NT2/D1 (cell line): Measurements from ENCODE around the gene SORCS1.

Experiments
- DNase-seq: peaks from one replicate; pipeline ENCODE4 v3.0.0-alpha.2; 2011; ENCODE audit warnings: low read depth, low spot score
- H3K27me3 ChIP-seq: 2 replicates; pipeline ENCODE4 v1.6.0; 2011; ENCODE audit warnings: mild to moderate bottlenecking; ENCODE audit not compliant: insufficient read length, insufficient read depth
- H3K36me3 ChIP-seq: 2 replicates; pipeline ENCODE4 v1.6.1; 2011; ENCODE audit warnings: mild to moderate bottlenecking, low read length, mixed read lengths; ENCODE audit not compliant: insufficient read depth, insufficient read length
- H3K4me1 ChIP-seq: 2 replicates; pipeline ENCODE4 v1.5.1; 2011; ENCODE audit not compliant: insufficient read depth, insufficient read length
- H3K4me3 ChIP-seq: 2 replicates; pipeline ENCODE4 v1.5.1; 2011; ENCODE audit warnings: low read depth; ENCODE audit not compliant: insufficient read length
- H3K9ac ChIP-seq: 2 replicates; pipeline ENCODE4 v1.6.0; 2011; ENCODE audit warnings: low read depth; ENCODE audit not compliant: insufficient read length
- H3K9me3 ChIP-seq: 2 replicates; pipeline ENCODE4 v1.5.1; 2011; ENCODE audit warnings: mild to moderate bottlenecking, low read length; ENCODE audit not compliant: insufficient read depth
- SUZ12 ChIP-seq: IDR thresholded peaks from 2 replicates; pipeline ENCODE4 v1.6.1; 2011; ENCODE audit not compliant: insufficient read length, insufficient read depth; ENCODE audit errors: extremely low read depth
- YY1 ChIP-seq: IDR thresholded peaks from 2 replicates; pipeline ENCODE4 v1.6.1; 2011; ENCODE audit not compliant: insufficient read length, insufficient read depth
- ZNF274 ChIP-seq: IDR thresholded peaks from 2 replicates; pipeline ENCODE4 v1.6.1; 2011; ENCODE audit warnings: mild to moderate bottlenecking, low read depth, low read length

SORCS1 gene

DNA sequence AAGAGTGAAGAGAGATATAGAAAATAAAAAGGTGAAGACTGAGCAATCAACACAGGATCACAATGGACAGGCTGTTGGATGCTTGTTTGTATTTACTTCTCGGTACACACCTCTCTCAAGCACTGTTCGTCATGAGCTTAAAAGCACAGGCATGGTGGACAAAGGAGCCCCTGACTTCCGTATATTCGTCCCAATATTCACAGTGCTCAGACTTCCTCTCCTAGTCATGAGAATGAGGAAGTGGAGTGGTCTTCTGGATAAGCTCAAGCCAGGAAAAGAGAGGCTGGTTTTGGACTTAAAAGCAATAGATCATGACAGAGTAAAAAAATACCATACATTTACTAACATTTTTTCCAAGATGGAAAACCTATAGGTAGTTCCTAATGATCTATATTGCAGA is 172.5 kb downstream of the SORCS1 start:
- DNase-seq = no peak
- H3K9me3 ChIP-seq = no peaks in the 10 kb centered on the region
- H3K9ac ChIP-seq = no peak overlapping the region
- H3K4me1 ChIP-seq = no peaks in the 10 kb centered on the region
- no peaks in the 10 kb centered on the region for H3K36me3 ChIP-seq
- no peak overlapping the region for H3K4me3 ChIP-seq
- TF ChIP-seq SUZ12 (no peak), YY1 (no peak), ZNF274 (no peak)
- H3K27me3 ChIP-seq = no peaks in the 10 kb centered on the region

DNA sequence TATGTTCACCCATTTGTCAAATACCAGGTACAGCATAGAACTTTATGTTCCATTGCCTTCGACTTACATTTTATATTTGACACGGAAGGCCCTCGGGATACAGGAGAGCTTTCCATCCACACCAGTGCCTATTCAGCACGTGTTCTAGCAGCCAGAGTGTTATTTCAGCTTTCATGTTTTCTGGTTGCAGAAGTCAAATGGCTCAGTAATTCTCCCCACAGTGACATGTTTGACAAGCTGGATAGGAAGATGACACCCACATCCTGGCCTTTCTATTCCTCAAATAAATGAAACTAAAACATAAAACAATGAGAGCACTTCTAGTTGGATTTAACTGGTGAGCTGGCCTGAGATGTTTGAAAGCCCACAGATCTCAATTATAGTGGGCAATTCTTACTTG is 173.4 kb downstream of the SORCS1 start:
- TF ChIP-seq ZNF274 (no peak), SUZ12 (no peak), YY1 (no peak)
- Histone ChIP-seq H3K27me3 (no peaks in the 10 kb centered on the region), H3K4me3 (no peak overlapping the region), H3K4me1 (no peaks in the 10 kb centered on the region), H3K9ac (no peak overlapping the region), H3K9me3 (no peaks in the 10 kb centered on the region), H3K36me3 (no peaks in the 10 kb centered on the region)
- no peak for DNase-seq

DNA sequence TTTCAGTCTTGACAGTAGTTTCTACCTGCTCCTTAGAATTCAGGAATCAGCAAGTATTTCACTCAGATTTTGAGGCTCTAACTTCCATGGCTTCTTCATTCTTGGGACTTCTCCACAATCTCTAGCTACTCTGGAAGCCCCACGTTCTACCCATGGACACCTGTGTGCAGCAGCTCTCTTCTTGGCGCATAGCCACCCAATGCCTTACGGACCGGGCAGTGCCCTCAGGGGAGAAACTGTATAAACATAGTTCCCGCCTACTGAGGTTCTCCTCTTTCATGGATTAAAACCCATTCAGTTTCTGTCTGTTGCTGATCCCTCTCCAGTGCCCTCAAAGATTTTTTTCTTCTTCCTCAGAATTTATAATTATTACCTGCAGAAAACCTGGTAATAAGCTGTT is 177.1 kb downstream of the SORCS1 start:
- H3K4me1 ChIP-seq = no peaks in the 10 kb centered on the region
- no peak for DNase-seq
- TF ChIP-seq YY1 (no peak), ZNF274 (no peak), SUZ12 (no peak)

DNA sequence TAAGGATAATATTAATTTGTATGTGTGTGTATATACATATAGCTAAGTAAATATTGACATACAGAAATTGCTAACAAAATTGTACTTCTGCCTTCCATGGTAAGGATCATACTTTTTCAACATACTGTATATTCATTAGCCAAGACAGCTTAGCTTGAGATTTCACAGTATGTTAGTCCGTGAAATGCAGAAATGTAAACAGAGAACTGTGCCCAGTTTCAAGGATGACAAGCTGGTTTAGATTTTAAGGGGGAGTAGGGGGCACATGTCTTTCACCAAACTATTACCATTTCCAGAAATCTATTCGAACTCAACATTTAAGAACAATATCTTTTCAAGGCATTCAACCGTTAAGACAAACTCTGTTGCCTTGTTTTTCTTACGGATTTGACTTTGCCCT is 182.2 kb downstream of the SORCS1 start:
- Histone ChIP-seq H3K9ac (no peak overlapping the region), H3K4me1 (no peaks in the 10 kb centered on the region), H3K36me3 (no peaks in the 10 kb centered on the region), H3K27me3 (no peaks in the 10 kb centered on the region), H3K4me3 (no peak overlapping the region), H3K9me3 (no peaks in the 10 kb centered on the region)
- TF ChIP-seq SUZ12 (no peak), ZNF274 (no peak), YY1 (no peak)
- DNase-seq = no peak

More for the DNA sequence above, 177.1 kb downstream of the SORCS1 start:
- Histone ChIP-seq H3K36me3 (no peaks in the 10 kb centered on the region), H3K9me3 (no peaks in the 10 kb centered on the region), H3K27me3 (no peaks in the 10 kb centered on the region), H3K4me3 (no peak overlapping the region), H3K9ac (no peak overlapping the region)

DNA sequence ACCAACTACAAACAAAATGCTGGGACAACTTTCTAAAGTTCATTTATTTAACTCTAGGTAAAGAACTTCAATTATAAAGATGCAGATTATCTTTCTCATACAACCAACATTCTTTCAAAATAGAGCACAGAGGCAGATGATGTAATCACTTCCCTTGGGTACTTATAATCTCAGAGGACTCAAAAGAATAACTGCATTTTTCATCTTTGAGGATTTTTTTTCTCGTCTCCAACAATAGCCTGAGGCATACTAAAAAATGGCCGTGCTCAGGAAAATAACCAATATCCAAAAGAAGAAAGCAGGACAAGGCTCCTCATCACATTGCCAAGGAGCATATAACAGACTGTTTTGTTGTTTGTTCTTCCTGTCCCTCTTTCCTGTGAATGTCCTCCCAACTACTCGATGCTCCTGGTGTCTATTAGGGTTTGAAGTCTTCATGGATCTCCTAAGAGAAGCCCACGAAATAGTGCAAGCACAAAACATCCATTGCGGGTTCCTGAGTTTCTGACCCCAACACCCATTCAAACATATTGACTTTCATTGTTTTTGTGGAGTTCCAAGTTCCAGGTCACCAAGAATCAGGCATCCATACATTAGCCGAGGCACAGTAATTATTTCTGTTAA is 182.9 kb downstream of the SORCS1 start:
- Histone ChIP-seq H3K9ac (no peak overlapping the region), H3K36me3 (no peaks in the 10 kb centered on the region), H3K27me3 (no peaks in the 10 kb centered on the region), H3K4me1 (no peaks in the 10 kb centered on the region), H3K9me3 (no peaks in the 10 kb centered on the region), H3K4me3 (no peak overlapping the region)
- TF ChIP-seq YY1 = no peak
- no peak for TF ChIP-seq ZNF274
- no peak for TF ChIP-seq SUZ12
- DNase-seq = no peak

DNA sequence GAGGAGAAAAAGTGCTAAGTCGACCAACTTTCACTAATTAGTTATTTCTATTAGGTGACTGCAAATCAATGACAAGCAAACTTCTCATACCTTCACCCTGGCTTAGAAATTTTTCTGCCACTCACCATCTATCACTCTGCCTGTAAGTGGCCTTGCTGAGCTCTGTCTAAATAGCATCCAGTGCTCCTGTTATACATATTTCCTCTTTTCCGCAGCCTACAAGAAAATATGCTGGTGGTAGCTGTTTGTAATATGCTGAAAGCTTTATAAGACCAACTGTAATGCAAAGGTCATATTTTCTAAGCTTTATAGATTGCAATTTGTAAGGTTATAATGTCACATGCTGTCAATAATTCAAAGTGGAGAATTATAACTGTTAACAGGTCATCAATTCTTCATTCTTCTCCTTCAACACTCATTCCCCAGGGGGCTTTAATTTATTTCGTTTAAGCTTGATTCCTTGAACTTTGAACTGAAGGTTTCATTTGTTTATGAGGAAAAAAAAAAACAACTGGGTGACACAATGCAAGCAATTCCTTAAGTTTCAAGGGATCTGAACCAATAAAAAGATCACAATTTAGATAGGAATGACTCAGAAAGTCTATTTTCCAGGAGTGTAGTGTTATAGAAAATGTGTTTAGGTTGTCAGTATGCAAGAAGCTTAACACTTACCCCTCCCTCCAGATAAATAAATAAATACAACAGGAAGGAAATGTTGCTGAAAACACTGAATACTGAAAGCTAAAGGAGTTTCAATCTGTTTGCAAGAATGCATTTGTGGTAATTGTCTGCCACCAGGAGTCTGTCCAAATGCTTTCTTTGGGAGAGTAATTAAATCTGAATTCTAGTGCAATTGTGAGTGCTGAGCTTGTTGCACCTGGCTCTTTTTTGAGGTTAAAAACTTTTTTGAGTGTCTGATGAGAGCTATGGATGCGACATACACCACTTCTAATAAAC is 183.7 kb downstream of the SORCS1 start:
- Histone ChIP-seq H3K4me3 (no peak overlapping the region), H3K4me1 (no peaks in the 10 kb centered on the region), H3K9ac (no peak overlapping the region), H3K36me3 (no peaks in the 10 kb centered on the region), H3K9me3 (no peaks in the 10 kb centered on the region), H3K27me3 (no peaks in the 10 kb centered on the region)
- no peak for TF ChIP-seq YY1
- DNase-seq = no peak

GRCh38 chr10:106978756-106979155 is 185.8 kb downstream of the SORCS1 start:
- H3K4me1 ChIP-seq = no peaks in the 10 kb centered on the region
- DNase-seq = no peak
- TF ChIP-seq ZNF274 (no peak), YY1 (no peak)
- H3K9me3 ChIP-seq = no peaks in the 10 kb centered on the region
- H3K9ac ChIP-seq = no peak overlapping the region
- no peaks in the 10 kb centered on the region for H3K27me3 ChIP-seq
- no peaks in the 10 kb centered on the region for H3K36me3 ChIP-seq
- no peak overlapping the region for H3K4me3 ChIP-seq
